WTC11 (cell line): ENCODE results near the gene F11R. TPM values are rescaled to one million over a fixed set of nuclear protein-coding genes. Genes with fewer than 3 reads are reported as not detected.
"Not testable (repeated sequence)": the region's sequence is repeated elsewhere in the genome, so short reads cannot be mapped to it uniquely, and the experiment has no call there.

Experiments
- ATAC-seq: fragments of 200-7000 bp; cut with Tn5 transposase; 2 replicates; pipeline ENCODE4 v1.10.0; 2021; ENCODE audit warnings: mild to moderate bottlenecking, moderate library complexity
- CTCF ChIA-PET: fragments of 300-600 bp; sonication (Branson Sonifier 250); formaldehyde crosslinking; loops from one replicate; lab custom pipeline; 2021; ENCODE audit warnings: antibody characterized with exemption; lab: Charles Lee
- POLR2A ChIA-PET: fragments of 350-600 bp; sonication (Branson Sonifier 250); formaldehyde crosslinking; loops from one replicate; lab custom pipeline; 2021; ENCODE audit warnings: antibody characterized with exemption; lab: Charles Lee
- DNase-seq: peaks from one replicate; pipeline ENCODE4 v3.0.0; 2021; ENCODE audit warnings: low spot score
- H3K27ac Mint-ChIP-seq: 2 replicates; pipeline ENCODE4 v1.8.0; 2021; ENCODE audit warnings: mixed read lengths
- H3K27me3 Mint-ChIP-seq: 2 replicates; pipeline ENCODE4 v1.8.0; 2021; ENCODE audit warnings: low read depth, mild to moderate bottlenecking, moderate library complexity, mixed read lengths
- H3K36me3 Mint-ChIP-seq: 2 replicates; pipeline ENCODE4 v1.8.0; 2021; ENCODE audit warnings: mixed read lengths
- H3K4me1 Mint-ChIP-seq: 2 replicates; pipeline ENCODE4 v1.8.0; 2022; ENCODE audit warnings: mixed read lengths
- H3K4me3 Mint-ChIP-seq: 2 replicates; pipeline ENCODE4 v1.8.0; 2021; ENCODE audit warnings: mild to moderate bottlenecking, moderate library complexity, mixed read lengths
- H3K9me3 Mint-ChIP-seq: 2 replicates; pipeline ENCODE4 v1.8.0; 2021; ENCODE audit warnings: mixed read lengths
- AFF4 ChIP-seq: sonication (generic); formaldehyde crosslinking; IDR thresholded peaks from 2 replicates; pipeline ENCODE4 v1.8.1; 2023; ENCODE audit warnings: mild to moderate bottlenecking, missing genetic modification reagents, borderline replicate concordance
- ATF1 ChIP-seq: sonication (generic); formaldehyde crosslinking; IDR thresholded peaks from 2 replicates; pipeline ENCODE4 v1.8.1; 2023; ENCODE audit warnings: mild to moderate bottlenecking, moderate library complexity, missing genetic modification reagents
- E2F5 ChIP-seq: sonication (generic); formaldehyde crosslinking; IDR thresholded peaks from 2 replicates; pipeline ENCODE4 v1.8.1; 2022; ENCODE audit warnings: mild to moderate bottlenecking, moderate library complexity, missing genetic modification reagents
- GABPB1 ChIP-seq: sonication (generic); formaldehyde crosslinking; IDR thresholded peaks from 2 replicates; pipeline ENCODE4 v1.8.1; 2023; ENCODE audit warnings: mild to moderate bottlenecking, missing genetic modification reagents
- JAZF1 ChIP-seq: fragments of 250-450 bp; sonication (Bioruptor Pico); IDR thresholded peaks from 2 replicates; pipeline ENCODE4 v1.9.0; 2021; ENCODE audit warnings: moderate library complexity, mild to moderate bottlenecking, inconsistent platforms
- JUN ChIP-seq: sonication (generic); formaldehyde crosslinking; IDR thresholded peaks from 2 replicates; pipeline ENCODE4 v1.8.0; 2023; ENCODE audit warnings: mild to moderate bottlenecking, missing genetic modification reagents
- MAX ChIP-seq: sonication (generic); formaldehyde crosslinking; IDR thresholded peaks from 2 replicates; pipeline ENCODE4 v1.8.0; 2022; ENCODE audit warnings: mild to moderate bottlenecking, missing genetic modification reagents
- MYBL2 ChIP-seq: sonication (generic); formaldehyde crosslinking; IDR thresholded peaks from 2 replicates; pipeline ENCODE4 v1.8.1; 2023; ENCODE audit warnings: mild to moderate bottlenecking, moderate library complexity, missing genetic modification reagents
- NFE2L1 ChIP-seq: sonication (generic); formaldehyde crosslinking; IDR thresholded peaks from 2 replicates; pipeline ENCODE4 v1.8.1; 2023; ENCODE audit warnings: missing genetic modification reagents
- PRRX2 ChIP-seq: fragments of 250-450 bp; sonication (Bioruptor Pico); IDR thresholded peaks from 2 replicates; pipeline ENCODE4 v1.8.0; 2021; ENCODE audit warnings: mild to moderate bottlenecking
- USF2 ChIP-seq: sonication (generic); formaldehyde crosslinking; IDR thresholded peaks from 2 replicates; pipeline ENCODE4 v1.8.1; 2023; ENCODE audit warnings: mild to moderate bottlenecking, missing genetic modification reagents, moderate library complexity
- ZBTB43 ChIP-seq: sonication (generic); formaldehyde crosslinking; IDR thresholded peaks from 2 replicates; pipeline ENCODE4 v1.8.1; 2023; ENCODE audit warnings: mild to moderate bottlenecking, missing genetic modification reagents
- ZNF121 ChIP-seq: sonication (generic); formaldehyde crosslinking; IDR thresholded peaks from 2 replicates; pipeline ENCODE4 v1.8.0; 2023; ENCODE audit warnings: missing genetic modification reagents
- ZNF232 ChIP-seq: sonication (generic); formaldehyde crosslinking; IDR thresholded peaks from 2 replicates; pipeline ENCODE4 v1.8.0; 2022; ENCODE audit warnings: mild to moderate bottlenecking, missing genetic modification reagents
- ZNF263 ChIP-seq: sonication (generic); formaldehyde crosslinking; IDR thresholded peaks from 2 replicates; pipeline ENCODE4 v1.8.1; 2022; ENCODE audit warnings: low read depth, mild to moderate bottlenecking, moderate library complexity, missing genetic modification reagents
- ZNF423 ChIP-seq: fragments of 250-450 bp; sonication (Bioruptor Pico); IDR thresholded peaks from 2 replicates; pipeline ENCODE4 v2.1.2; 2022; ENCODE audit warnings: mild to moderate bottlenecking, moderate library complexity
- ZNF512 ChIP-seq: sonication (generic); formaldehyde crosslinking; IDR thresholded peaks from 2 replicates; pipeline ENCODE4 v1.8.1; 2022; ENCODE audit warnings: missing genetic modification reagents, borderline replicate concordance
- total RNA-seq: library from RNA; stranded (reverse); gene quantifications from 3 replicates; pipeline ENCODE4 v1.2.3, GENCODE V29; 2021

Gene F11R
- total RNA-seq, 1 experiment from 2014 or later, result 202 TPM

GRCh38 chr1:161022432-161022831 is 1.5 kb upstream of the F11R start:
- ChIA-PET POLR2A (interaction anchor here (1.0 to 2.8 kb wide), 3 partner anchors 10 to 131 kb away, joined by 3 to 24 read pairs (median 15); partner anchors contain the start of genes UFC1 and USF1), CTCF (interaction anchor here (1.2 to 3.6 kb wide), 6 partner anchors 10 to 69 kb away, joined by 3 to 47 read pairs (median 15); partner anchors contain the start of gene TSTD1)
- H3K36me3 Mint-ChIP-seq, DNase-seq, ATAC-seq, H3K9me3 Mint-ChIP-seq, H3K27me3 Mint-ChIP-seq: not testable (repeated sequence)
- Mint-ChIP-seq H3K27ac (peak overlapping the region; percentile 100), H3K4me3 (peak overlapping the region; percentile 87), H3K4me1 (peaks cover 40% of the 10 kb centered on the region)

GRCh38 chr1:161021970-161022353 is 1.0 kb upstream of the F11R start:
- peak overlapping the region; percentile 87 for H3K4me3 Mint-ChIP-seq
- TF ChIP-seq JAZF1 (0 out of 2 replicates have a peak, but pooled peaks have one; percentile 16), ZNF423 (CRISPR knock-in tag) (no peak)
- TF ChIP-seq, all 79 proteins: peak for 1
- ChIA-PET CTCF (interaction anchor here (0.7 to 3.6 kb wide), 15 partner anchors 10 to 730 kb away, joined by 3 to 47 read pairs (median 6); partner anchors contain the start of genes PPOX, TSTD1 and USF1), POLR2A (interaction anchor here (0.8 to 2.8 kb wide), 10 partner anchors 10 to 132 kb away, joined by 3 to 24 read pairs (median 8); partner anchors contain the start of genes TSTD1, UFC1 and USF1)
- Mint-ChIP-seq H3K9me3 (no peaks in the 10 kb centered on the region), H3K36me3 (peaks cover 1% of the 10 kb centered on the region), H3K27me3 (no peaks in the 10 kb centered on the region), H3K4me1 (peaks cover 44% of the 10 kb centered on the region), H3K27ac (peak overlapping the region; percentile 100)
- DNase-seq (no peak), ATAC-seq (no peak)

GRCh38 chr1:161021165-161021969 is 415 bp upstream of the F11R start:
- Mint-ChIP-seq H3K27ac (peak overlapping the region; percentile 100), H3K4me3 (peak overlapping the region; percentile 87), H3K4me1 (peaks cover 50% of the 10 kb centered on the region), H3K27me3 (no peaks in the 10 kb centered on the region), H3K9me3 (no peaks in the 10 kb centered on the region), H3K36me3 (peaks cover 2% of the 10 kb centered on the region; the same call in 1 of the 2 replicates)
- DNase-seq (peak; percentile 99), ATAC-seq (peak; percentile 96)
- ChIA-PET POLR2A (interaction anchor here (0.5 to 2.8 kb wide), 21 partner anchors 10 to 353 kb away, joined by 3 to 24 read pairs (median 4); partner anchors contain the start of genes DEDD, KLHDC9, NDUFS2 and TSTD1), CTCF (interaction anchor here (0.6 to 3.6 kb wide), 27 partner anchors 11 to 852 kb away, joined by 3 to 47 read pairs (median 5); partner anchors contain the start of genes ADAMTS4, KLHDC9, PPOX and TOMM40L)
- TF ChIP-seq USF2 (CRISPR knock-in tag) (peak; percentile 45), JUN (CRISPR knock-in tag) (0 out of 2 replicates have a peak, but pooled peaks have one; percentile 41), PRRX2 (no peak), E2F5 (CRISPR knock-in tag) (peak; percentile 88; the same call in 1 of the 2 replicates), ZNF121 (CRISPR knock-in tag) (peak; percentile 91), ATF1 (CRISPR knock-in tag) (no peak), MYBL2 (no peak), ZNF232 (CRISPR knock-in tag) (no peak; the same call in 1 of the 2 replicates), ZBTB43 (peak; percentile 10; the same call in 1 of the 2 replicates), AFF4 (CRISPR knock-in tag) (no peak), NFE2L1 (CRISPR knock-in tag) (no peak), MAX (peak; percentile 92), ZNF512 (CRISPR knock-in tag) (no peak), ZNF263 (CRISPR knock-in tag) (no peak), GABPB1 (CRISPR knock-in tag) (no peak)
